Transverse colon (tissue), 4 donors: ENCODE results near the gene DTL.

Experiments used
- POLR2A ChIP-seq: fragments of 450-650 bp; IDR thresholded peaks from one replicate; pipeline ENCODE4 v1.6.1; 2016; ENCODE audit warnings: antibody characterized with exemption, mild to moderate bottlenecking, moderate library complexity
- POLR2AphosphoS5 ChIP-seq, 3 donors: sonication (generic); formaldehyde crosslinking; IDR thresholded peaks; one replicate each; pipeline ENCODE4 v1.6.1; 2016; ENCODE audit warnings: antibody characterized with exemption in 3 of 3
- TF ChIP-seq, protein P1 (sequence below), 5 experiments: fragments of 200-600 bp in 3 of 5; fragments of 450-650 bp in 2 of 5; sonication (generic) in 3 of 5; IDR thresholded peaks; 1 replicate in 2 of 5; 2 replicates in 3 of 5; pipeline ENCODE4 v1.5.1; 2016 to 2017; ENCODE audit warnings: antibody characterized with exemption in 5 of 5, inconsistent platforms in 3 of 5, mild to moderate bottlenecking in 2 of 5, moderate library complexity in 1 of 5

DNA sequence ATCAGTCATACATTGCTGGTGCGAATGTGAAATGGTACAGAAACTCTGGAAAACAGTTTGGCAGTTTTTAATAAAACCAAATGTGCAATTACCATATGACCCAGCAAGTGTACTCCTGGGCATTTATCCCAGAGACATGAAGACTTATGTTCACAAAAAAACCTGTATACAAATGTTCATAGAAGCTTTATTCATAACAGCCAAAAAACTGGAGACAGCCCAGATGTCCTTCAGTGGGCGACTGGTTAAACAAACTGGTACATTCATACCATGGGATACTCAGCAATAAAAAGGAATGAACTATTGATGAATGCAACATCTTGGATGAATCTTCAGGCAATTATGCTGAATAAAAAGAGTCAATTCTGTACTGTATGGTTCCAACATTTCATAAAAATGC, 97.8 kb downstream of the DTL start:
- TF ChIP-seq, protein P1, sequence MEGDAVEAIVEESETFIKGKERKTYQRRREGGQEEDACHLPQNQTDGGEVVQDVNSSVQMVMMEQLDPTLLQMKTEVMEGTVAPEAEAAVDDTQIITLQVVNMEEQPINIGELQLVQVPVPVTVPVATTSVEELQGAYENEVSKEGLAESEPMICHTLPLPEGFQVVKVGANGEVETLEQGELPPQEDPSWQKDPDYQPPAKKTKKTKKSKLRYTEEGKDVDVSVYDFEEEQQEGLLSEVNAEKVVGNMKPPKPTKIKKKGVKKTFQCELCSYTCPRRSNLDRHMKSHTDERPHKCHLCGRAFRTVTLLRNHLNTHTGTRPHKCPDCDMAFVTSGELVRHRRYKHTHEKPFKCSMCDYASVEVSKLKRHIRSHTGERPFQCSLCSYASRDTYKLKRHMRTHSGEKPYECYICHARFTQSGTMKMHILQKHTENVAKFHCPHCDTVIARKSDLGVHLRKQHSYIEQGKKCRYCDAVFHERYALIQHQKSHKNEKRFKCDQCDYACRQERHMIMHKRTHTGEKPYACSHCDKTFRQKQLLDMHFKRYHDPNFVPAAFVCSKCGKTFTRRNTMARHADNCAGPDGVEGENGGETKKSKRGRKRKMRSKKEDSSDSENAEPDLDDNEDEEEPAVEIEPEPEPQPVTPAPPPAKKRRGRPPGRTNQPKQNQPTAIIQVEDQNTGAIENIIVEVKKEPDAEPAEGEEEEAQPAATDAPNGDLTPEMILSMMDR (IDR thresholded peaks at IDR 0.05): no peak
- TF ChIP-seq POLR2A: no peak
- no peak for TF ChIP-seq POLR2AphosphoS5 (IDR thresholded peaks at IDR 0.05)
